Measurements from ENCODE around the gene TBC1D32. TPM values are rescaled to one million over a fixed set of nuclear protein-coding genes. Genes with fewer than 3 reads are reported as not detected.

TBC1D32 gene
- total RNA-seq, 1 experiment from 2014 or later: 9.0 TPM

DNA sequence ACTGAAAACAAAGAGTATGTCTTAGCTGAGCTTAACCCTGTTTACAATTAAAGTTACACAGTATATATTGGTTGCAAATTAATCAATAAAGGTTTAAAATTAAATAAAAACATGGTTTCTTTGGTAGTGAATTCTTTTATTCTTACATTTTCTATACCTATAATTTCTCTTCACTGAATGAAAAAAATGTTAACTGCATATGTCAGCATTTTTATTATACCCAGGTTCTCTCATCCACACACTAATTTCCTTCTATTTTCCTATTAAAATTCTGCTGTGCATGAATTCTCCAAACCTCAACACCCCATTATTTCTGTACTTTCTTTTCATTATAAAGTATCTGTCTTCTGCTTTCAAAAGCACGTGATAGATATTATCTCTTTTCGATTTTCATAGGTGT, 91.9 kb downstream of the TBC1D32 start:
- DNase-seq: no peak
- H3K9me3 ChIP-seq (ENCODE audit: control insufficient read depth, low read depth, low read length): no peaks in the 10 kb centered on the region
- Mint-ChIP-seq H3K36me3 (ENCODE audit: insufficient read depth in 1 of 3, low read depth in 3 of 3) (peaks cover 0 to 11% (median 0%) of the 10 kb centered on the region in 3 experiments; a peak in 2 of 7 replicates), H3K27ac (no peak overlapping the region), H3K27me3 (ENCODE audit: low read depth) (no peaks in the 10 kb centered on the region), H3K4me3 (no peak overlapping the region), H3K4me1 (peaks cover 3 to 7% of the 10 kb centered on the region in 2 experiments; a peak in 3 of 4 replicates), H3K9me3 (no peaks in the 10 kb centered on the region; a peak in 1 of 5 replicates)
- H3K27ac ChIP-seq (ENCODE audit: insufficient read length, low read depth, low read length): no peak overlapping the region
- H2BK5ac ChIP-seq (ENCODE audit: insufficient read length, low read length): no peak overlapping the region
- no peak overlapping the region for H2AK5ac ChIP-seq (ENCODE audit: insufficient read length, low read length)
- H3K27me3 ChIP-seq (ENCODE audit: insufficient read depth, low read length): no peaks in the 10 kb centered on the region
- H4K5ac ChIP-seq (ENCODE audit: insufficient read length, low read depth, low read length): no peak overlapping the region
- no peak overlapping the region for H2BK12ac ChIP-seq (ENCODE audit: insufficient read length, low read depth, low read length)
- H3K14ac ChIP-seq (ENCODE audit: insufficient read depth, low read length): no peak overlapping the region
- no peaks in the 10 kb centered on the region for H4K20me1 ChIP-seq (ENCODE audit: control insufficient read depth, insufficient read depth, insufficient read length)
- no peak overlapping the region for H3K23ac ChIP-seq (ENCODE audit: insufficient read length, low read depth, low read length)
- no peak overlapping the region for H2AFZ ChIP-seq (ENCODE audit: low read length)
- WGBS (ENCODE audit: extremely low coverage, insufficient read length, low lambda C conversion rate): no CpG with 5 or more reads among the region's 2 CpGs
- H3K23me2 ChIP-seq (ENCODE audit: insufficient read length, low read depth, low read length, poor library complexity, severe bottlenecking): no peaks in the 10 kb centered on the region
- H3K9ac ChIP-seq (ENCODE audit: extremely low read depth, insufficient read length, low read length): no peak overlapping the region
- H3K79me1 ChIP-seq (ENCODE audit: insufficient read depth, low read depth, low read length, poor library complexity, severe bottlenecking): no peaks in the 10 kb centered on the region
- H3K4ac ChIP-seq (ENCODE audit: low read depth, low read length): no peak overlapping the region
- no peak overlapping the region for H4K91ac ChIP-seq (ENCODE audit: insufficient read length, low read depth, low read length)
- H2BK20ac ChIP-seq (ENCODE audit: low read depth, low read length, poor library complexity, severe bottlenecking): no peak overlapping the region
- TF ChIP-seq, protein P1, sequence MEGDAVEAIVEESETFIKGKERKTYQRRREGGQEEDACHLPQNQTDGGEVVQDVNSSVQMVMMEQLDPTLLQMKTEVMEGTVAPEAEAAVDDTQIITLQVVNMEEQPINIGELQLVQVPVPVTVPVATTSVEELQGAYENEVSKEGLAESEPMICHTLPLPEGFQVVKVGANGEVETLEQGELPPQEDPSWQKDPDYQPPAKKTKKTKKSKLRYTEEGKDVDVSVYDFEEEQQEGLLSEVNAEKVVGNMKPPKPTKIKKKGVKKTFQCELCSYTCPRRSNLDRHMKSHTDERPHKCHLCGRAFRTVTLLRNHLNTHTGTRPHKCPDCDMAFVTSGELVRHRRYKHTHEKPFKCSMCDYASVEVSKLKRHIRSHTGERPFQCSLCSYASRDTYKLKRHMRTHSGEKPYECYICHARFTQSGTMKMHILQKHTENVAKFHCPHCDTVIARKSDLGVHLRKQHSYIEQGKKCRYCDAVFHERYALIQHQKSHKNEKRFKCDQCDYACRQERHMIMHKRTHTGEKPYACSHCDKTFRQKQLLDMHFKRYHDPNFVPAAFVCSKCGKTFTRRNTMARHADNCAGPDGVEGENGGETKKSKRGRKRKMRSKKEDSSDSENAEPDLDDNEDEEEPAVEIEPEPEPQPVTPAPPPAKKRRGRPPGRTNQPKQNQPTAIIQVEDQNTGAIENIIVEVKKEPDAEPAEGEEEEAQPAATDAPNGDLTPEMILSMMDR (conservative IDR thresholded peaks at IDR 0.05): no peak
- H3T11ph ChIP-seq (ENCODE audit: low read length): no peak overlapping the region
- H3K4me1 ChIP-seq (ENCODE audit: insufficient read depth, low read length): no peaks in the 10 kb centered on the region
- H3K79me2 ChIP-seq (ENCODE audit: insufficient read depth, low read length): no peaks in the 10 kb centered on the region
- H2BK120ac ChIP-seq (ENCODE audit: low read depth, low read length, poor library complexity, severe bottlenecking): no peak overlapping the region
- no peak overlapping the region for H2BK15ac ChIP-seq (ENCODE audit: low read depth, low read length)
- no peak overlapping the region for H3K18ac ChIP-seq (ENCODE audit: insufficient read length, low read depth, low read length)
- no peak overlapping the region for H3K4me2 ChIP-seq (ENCODE audit: insufficient read depth, insufficient read length, low read length)
- no peak overlapping the region for H3K56ac ChIP-seq (ENCODE audit: insufficient read length, low read depth, low read length)
- H4K8ac ChIP-seq (replicated peaks; ENCODE audit: insufficient read length, low read depth, low read length): no peak overlapping the region
